Ovary (tissue), 10 donors: ENCODE results near the gene VIPAS39. TPM values are rescaled to one million over a fixed set of nuclear protein-coding genes. Genes with fewer than 3 reads are reported as not detected.

Source experiments
- DNase-seq, 5 donors: peaks; one replicate each; pipeline ENCODE4 v3.0.0-alpha.2; 2019 to 2020
- H3K27ac ChIP-seq, 2 donors: fragments of 200-600 bp; one replicate each; pipeline versions ENCODE4 v1.5.1 to v1.8.0; 2019 to 2022
- H3K27me3 ChIP-seq: fragments of 200-600 bp; one replicate; pipeline ENCODE4 v1.8.0; 2022
- H3K36me3 ChIP-seq: fragments of 200-600 bp; sonication (generic); one replicate; pipeline ENCODE4 v1.5.1; 2019
- H3K4me1 ChIP-seq: one replicate; pipeline ENCODE4 v1.8.1; 2013; ENCODE audit warnings: mild to moderate bottlenecking, moderate library complexity; ENCODE audit not compliant: insufficient read depth
- H3K4me3 ChIP-seq: fragments of 200-600 bp; sonication (generic); one replicate; pipeline ENCODE4 v1.5.1; 2017
- H3K9me3 ChIP-seq, 2 donors: fragments of 200-600 bp in 1 of 2; sonication (generic) in 1 of 2; one replicate each; pipeline versions ENCODE4 v1.5.1 to v1.8.1; 2013 to 2019; ENCODE audit warnings: mild to moderate bottlenecking in 1 of 2, moderate library complexity in 1 of 2
- EP300 ChIP-seq: sonication (generic); formaldehyde crosslinking; IDR thresholded peaks from one replicate; pipeline ENCODE4 v1.6.1; 2017; ENCODE audit warnings: antibody characterized with exemption
- POLR2A ChIP-seq: fragments of 450-650 bp; IDR thresholded peaks from one replicate; pipeline ENCODE4 v1.6.1; 2017; ENCODE audit warnings: antibody characterized with exemption, mild to moderate bottlenecking, moderate library complexity
- WGBS, 3 donors: extraction: QIAGEN DNeasy Blood & Tissue Kit in 1 of 3; methylation state at CpG; one replicate each; pipeline versions ENCODE4 v1.1.5 to v1.1.7; 2013 to 2017; 5-methylcytosine and 5-hydroxymethylcytosine counted together
- intact Hi-C, 4 donors: fragments of 100-400 bp; cut with DNase I; formaldehyde crosslinking; loops; one replicate each; pipeline versions ENCODE4 v1.11.0 to v1.15.1; 2022 to 2023
- long read RNA-seq, 3 donors: library from polyadenylated mRNA in 2 of 3; unstranded in 2 of 3; transcript quantifications; one replicate each; pipeline ENCODE4 v2.0.0 and lab custom pipeline, GENCODE V29; 2021 to 2026
- polyA plus RNA-seq, 2 donors: library from polyadenylated mRNA; stranded (reverse); fragments of 200-250 nt in 1 of 2; fragments of 350-450 nt in 1 of 2; fragmentation: Illumina TruSeq in 1 of 2; extraction: RNeasy Lipid Tissue Mini Kit (QIAGEN cat#74804) in 1 of 2; gene quantifications; one replicate each; pipeline ENCODE4 v1.2.3, GENCODE V29; 2013 to 2014
- total RNA-seq, 7 donors: library from RNA; depleted of rRNA in 2 of 7; stranded (reverse); fragments of >200 nt in 2 of 7; fragmentation: NEBNext Ultra II Directional in 3 of 7; extraction: Animal tissue kit (Norgen Biotek cat#: 25700) in 3 of 7; gene quantifications; one replicate each; pipeline versions ENCODE4 v1.1.0 to v1.2.4, GENCODE V29; 2016 to 2023
- TF ChIP-seq, protein P1 (sequence below), 3 donors: fragments of 450-650 bp in 2 of 3; fragments of 200-600 bp in 1 of 3; IDR thresholded peaks; one replicate each; pipeline versions ENCODE4 v1.5.1 to v1.8.0; 2016 to 2022; ENCODE audit warnings: antibody characterized with exemption in 3 of 3, mild to moderate bottlenecking in 1 of 3
- donor health status: DM: no; HTN: no; CAD: no; lungs with moderate emphysema.
- donor health status: DM: no; HTN: no; CAD: no.
- donor health status: Bipolar disorder and iron deficiency.
- donor health status: DM: yes; HTN: yes; CAD: no.
- donor health status: DM: no; HTN: no; CAD: no.
- donor health status: DM: yes; HTN: yes; CAD: no.

The VIPAS39 gene
- total RNA-seq (10 to 100 TPM; 10.7 to 18.0 (median 15.1) TPM), polyA plus RNA-seq (10 to 100 TPM; 18.1 to 47.0 TPM)
- long read RNA-seq, donor 1, transcript VIPAS39-211 (20 exons, 2,562 nt), result major isoform, 33 of 46 reads
- long read RNA-seq, donor 1, partial matches to known transcripts, result 2 of 46 reads
- long read RNA-seq, donor 1, other reads (novel, unspliced or antisense), result 9 of 46 reads
- long read RNA-seq, donor 2, partial matches to known transcripts, result 0 of 4 reads
- long read RNA-seq, donor 2, other reads (novel, unspliced or antisense), result 0 of 4 reads
- long read RNA-seq, donor 3, transcript VIPAS39-211 (20 exons, 2,562 nt), result major isoform, 8 of 13 reads
- long read RNA-seq, donor 3, partial matches to known transcripts, result 1 of 13 reads
- long read RNA-seq, donor 3, other reads (novel, unspliced or antisense), result 4 of 13 reads

GRCh38 chr14:77457522-77458248 lies at the start of gene VIPAS39, which contains the start of gene AHSA1:
Gene VIPAS39 (minus strand): TSS chr14:77457601. CDS start chr14:77454102, 3,499 bp downstream.
Gene AHSA1 (plus strand): TSS chr14:77458093. CDS start chr14:77458190, 97 bp downstream.
- intact Hi-C loops, result loop anchor here in 2 of 4 donors (5.0 to 10.0 kb wide), 3 partner anchors 97 to 135 kb away; partner anchors contain the start of genes GSTZ1 (in 2 of the 2) and POMT2 (in 2 of the 2)
- 0 to 1% (median 0%) methylated on average over 50 of the region's 50 CpGs for WGBS, 3 donors
- TF ChIP-seq, protein P1, sequence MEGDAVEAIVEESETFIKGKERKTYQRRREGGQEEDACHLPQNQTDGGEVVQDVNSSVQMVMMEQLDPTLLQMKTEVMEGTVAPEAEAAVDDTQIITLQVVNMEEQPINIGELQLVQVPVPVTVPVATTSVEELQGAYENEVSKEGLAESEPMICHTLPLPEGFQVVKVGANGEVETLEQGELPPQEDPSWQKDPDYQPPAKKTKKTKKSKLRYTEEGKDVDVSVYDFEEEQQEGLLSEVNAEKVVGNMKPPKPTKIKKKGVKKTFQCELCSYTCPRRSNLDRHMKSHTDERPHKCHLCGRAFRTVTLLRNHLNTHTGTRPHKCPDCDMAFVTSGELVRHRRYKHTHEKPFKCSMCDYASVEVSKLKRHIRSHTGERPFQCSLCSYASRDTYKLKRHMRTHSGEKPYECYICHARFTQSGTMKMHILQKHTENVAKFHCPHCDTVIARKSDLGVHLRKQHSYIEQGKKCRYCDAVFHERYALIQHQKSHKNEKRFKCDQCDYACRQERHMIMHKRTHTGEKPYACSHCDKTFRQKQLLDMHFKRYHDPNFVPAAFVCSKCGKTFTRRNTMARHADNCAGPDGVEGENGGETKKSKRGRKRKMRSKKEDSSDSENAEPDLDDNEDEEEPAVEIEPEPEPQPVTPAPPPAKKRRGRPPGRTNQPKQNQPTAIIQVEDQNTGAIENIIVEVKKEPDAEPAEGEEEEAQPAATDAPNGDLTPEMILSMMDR (IDR thresholded peaks at IDR 0.05), result no peak
- TF ChIP-seq POLR2A (peak; percentile 62), EP300 (no peak)

GRCh38 chr14:77505031-77505430 lies 47.6 kb upstream of the VIPAS39 start:
- Histone ChIP-seq H3K27ac (no peak overlapping the region), H3K4me3 (no peak overlapping the region), H3K27me3 (no peaks in the 10 kb centered on the region), H3K36me3 (no peaks in the 10 kb centered on the region), H3K4me1 (no peaks in the 10 kb centered on the region), H3K9me3 (no peaks in the 10 kb centered on the region)
- WGBS, 3 donors, result 65 to 72% (median 71%) methylated on average over 4 of the region's 4 CpGs
- DNase-seq, result no peak
- intact Hi-C loops, result no loop called here
- no peak for TF ChIP-seq EP300
- TF ChIP-seq, protein P1 (IDR thresholded peaks at IDR 0.05), result no peak
- no peak for TF ChIP-seq POLR2A

More at GRCh38 chr14:77457522-77458248, at the start of gene VIPAS39, which contains the start of gene AHSA1:
- no peaks in the 10 kb centered on the region for H3K27me3 ChIP-seq
- H3K4me3 ChIP-seq, result peak within 1 kb of the TSS; percentile 82
- no peaks in the 10 kb centered on the region for H3K9me3 ChIP-seq
- no peaks in the 10 kb centered on the region for H3K36me3 ChIP-seq
- DNase-seq, result peak; percentile 91 to 95 (median 92)
- no peaks in the 10 kb centered on the region for H3K4me1 ChIP-seq
- H3K27ac ChIP-seq, result peak within 1 kb of the TSS; percentile 84 to 97

DNA sequence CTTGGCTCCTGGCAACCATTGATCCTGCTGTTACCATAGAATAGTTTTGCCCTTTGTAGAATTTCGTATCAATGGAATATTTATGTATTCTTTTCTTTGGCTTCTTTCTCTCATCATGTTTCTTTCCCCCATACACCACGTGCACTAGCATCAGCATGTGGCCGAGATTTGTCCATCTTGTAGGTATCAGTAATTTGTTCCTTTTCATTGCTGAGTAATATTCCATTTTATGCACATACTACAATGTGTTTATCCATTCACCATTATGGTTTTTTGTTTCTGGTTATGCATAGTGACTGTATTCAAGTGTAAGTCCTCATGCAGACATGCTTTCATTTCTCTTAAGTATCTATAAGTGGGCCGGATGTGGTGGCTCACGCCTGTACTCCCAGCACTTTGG lies 45.7 kb upstream of the VIPAS39 start:
- intact Hi-C loops, result no loop called here
- 96 to 97% (median 97%) methylated on average over 5 of the region's 5 CpGs for whole genome bisulfite sequencing, 3 donors
- Histone ChIP-seq H3K27ac (no peak overlapping the region), H3K9me3 (no peaks in the 10 kb centered on the region), H3K4me1 (peaks cover 5% of the 10 kb centered on the region), H3K36me3 (no peaks in the 10 kb centered on the region), H3K27me3 (no peaks in the 10 kb centered on the region), H3K4me3 (no peak overlapping the region)
- DNase-seq, result no peak
- TF ChIP-seq, protein P1 (IDR thresholded peaks at IDR 0.05), result no peak
- TF ChIP-seq POLR2A, result no peak
- TF ChIP-seq EP300, result no peak

DNA sequence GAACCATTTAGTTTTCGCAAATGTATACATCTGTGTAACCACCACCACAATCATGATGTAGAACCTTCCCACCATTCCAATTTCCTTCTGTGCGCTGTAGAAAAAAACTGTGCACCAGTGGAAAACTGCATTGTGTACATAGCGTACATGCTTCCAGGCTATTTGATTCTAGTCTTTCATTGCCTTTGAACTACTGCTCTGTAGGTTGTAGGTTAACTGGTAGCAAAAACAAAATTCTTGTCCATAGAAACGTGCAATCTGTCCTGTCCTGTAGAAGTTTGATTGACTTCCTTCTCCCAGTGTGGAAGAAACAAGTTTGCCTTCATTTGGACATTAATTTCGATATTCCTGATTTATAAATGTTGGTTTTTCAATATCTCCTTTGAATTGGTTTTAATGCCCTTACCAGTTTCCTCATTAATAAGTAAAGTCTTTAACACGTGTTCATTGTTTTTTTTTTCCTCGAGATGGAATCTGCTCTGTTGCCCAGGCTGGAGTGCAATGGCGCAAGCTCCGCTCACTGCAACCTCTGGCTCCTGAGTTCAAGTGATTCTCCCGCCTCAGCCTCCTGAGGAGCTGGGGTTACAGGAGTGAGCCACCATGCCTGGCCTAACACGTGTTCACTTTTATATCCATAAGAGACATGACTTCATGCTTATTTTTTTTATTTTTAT lies 44.8 kb upstream of the VIPAS39 start:
- no peak for DNase-seq
- no peaks in the 10 kb centered on the region for H3K9me3 ChIP-seq
- intact Hi-C loops, result no loop called here
- TF ChIP-seq, protein P1 (IDR thresholded peaks at IDR 0.05), result no peak
- no peak overlapping the region for H3K4me3 ChIP-seq
- WGBS, 3 donors, result 72 to 78% (median 75%) methylated on average over 11 of the region's 11 CpGs
- no peak overlapping the region for H3K27ac ChIP-seq
- peaks cover 7% of the 10 kb centered on the region for H3K4me1 ChIP-seq
- H3K27me3 ChIP-seq, result no peaks in the 10 kb centered on the region
- no peaks in the 10 kb centered on the region for H3K36me3 ChIP-seq
